Brain microvascular endothelial cell (primary cell): ENCODE results near the gene CCDC197.

Experiments used
- DNase-seq: peaks from one replicate; pipeline ENCODE4 v3.0.0-alpha.2; 2020
- H3K27ac ChIP-seq: fragments of 250-450 bp; sonication (Bioruptor Pico); 2 replicates; pipeline ENCODE4 v1.5.1; 2020; ENCODE audit warnings: mild to moderate bottlenecking, moderate library complexity
- H3K27me3 ChIP-seq: fragments of 250-450 bp; sonication (Bioruptor Pico); replicated peaks from 2 replicates; pipeline ENCODE4 v1.5.1; 2020; ENCODE audit warnings: mild to moderate bottlenecking
- H3K36me3 ChIP-seq: fragments of 250-450 bp; sonication (Bioruptor Pico); replicated peaks from 2 replicates; pipeline ENCODE4 v1.5.1; 2020; ENCODE audit warnings: mild to moderate bottlenecking
- H3K4me3 ChIP-seq: 2 replicates; pipeline ENCODE4 v1.5.1; 2011; ENCODE audit warnings: low read depth, mild to moderate bottlenecking, control low read depth, low read length, moderate library complexity
- CTCF ChIP-seq: IDR thresholded peaks from 2 replicates; pipeline ENCODE4 v1.5.1; 2011; ENCODE audit warnings: low read depth, mild to moderate bottlenecking, moderate library complexity, low read length, control low read depth, inconsistent platforms; ENCODE audit errors: missing control alignments
- in situ Hi-C: cut with HindIII; loops from 2 replicates; pipeline ENCODE4 v1.10.0; 2017; ENCODE audit warnings: low sequenced_read_pairs, low pct_ligation_motif_present

CCDC197 gene

GRCh38 chr14:93960108-93960475 is 37.0 kb upstream of the CCDC197 start:
- no peak for TF ChIP-seq CTCF
- no peak for DNase-seq
- H3K36me3 ChIP-seq = no peaks in the 10 kb centered on the region
- in situ Hi-C loops = no loop called here
- no peaks in the 10 kb centered on the region for H3K27me3 ChIP-seq
- H3K27ac ChIP-seq = no peak overlapping the region
- H3K4me3 ChIP-seq = no peak overlapping the region

- no peak overlapping the region for H3K27ac ChIP-seq
- in situ Hi-C loops = no loop called here
- TF ChIP-seq CTCF = no peak
Observed at GRCh38 chr14:93960774-93961438, 36.2 kb upstream of the CCDC197 start.

GRCh38 chr14:93961620-93962019 is 35.5 kb upstream of the CCDC197 start:
- no peak for TF ChIP-seq CTCF
- no peaks in the 10 kb centered on the region for H3K27me3 ChIP-seq
- H3K4me3 ChIP-seq = no peak overlapping the region
- in situ Hi-C loops = no loop called here
- H3K27ac ChIP-seq = no peak overlapping the region
- H3K36me3 ChIP-seq = no peaks in the 10 kb centered on the region
- DNase-seq = no peak

More at GRCh38 chr14:93960774-93961438, 36.2 kb upstream of the CCDC197 start:
- no peak for DNase-seq
- no peaks in the 10 kb centered on the region for H3K36me3 ChIP-seq
- no peaks in the 10 kb centered on the region for H3K27me3 ChIP-seq
- H3K4me3 ChIP-seq = no peak overlapping the region

- Histone ChIP-seq H3K27me3 (no peaks in the 10 kb centered on the region), H3K27ac (no peak overlapping the region), H3K36me3 (no peaks in the 10 kb centered on the region), H3K4me3 (no peak overlapping the region)
- DNase-seq = no peak
- in situ Hi-C loops = no loop called here
- TF ChIP-seq CTCF = no peak
Observed at GRCh38 chr14:93962701-93963601, 34.1 kb upstream of the CCDC197 start.

GRCh38 chr14:93963692-93964091 is 33.4 kb upstream of the CCDC197 start:
- no peak for DNase-seq
- no peaks in the 10 kb centered on the region for H3K27me3 ChIP-seq
- no peak for TF ChIP-seq CTCF
- H3K4me3 ChIP-seq = no peak overlapping the region
- H3K36me3 ChIP-seq = no peaks in the 10 kb centered on the region
- in situ Hi-C loops = no loop called here
- no peak overlapping the region for H3K27ac ChIP-seq
